Mesenchymal stem cell (in vitro differentiated cells and primary cell): ENCODE results near the gene CNTNAP2.

Experiments
- DNase-seq: peaks from one replicate; pipeline ENCODE4 v3.0.0-alpha.2; 2013
- H2AFZ ChIP-seq: one replicate; pipeline ENCODE4 v1.6.1; 2013; ENCODE audit warnings: low read depth, mild to moderate bottlenecking, control low read depth, inconsistent platforms, low read length, moderate library complexity
- H2AK5ac ChIP-seq: 2 replicates; pipeline ENCODE4 v1.6.1; 2013; ENCODE audit warnings: low read length, moderate library complexity, mild to moderate bottlenecking, inconsistent platforms; ENCODE audit not compliant: severe bottlenecking
- H2BK120ac ChIP-seq: one replicate; pipeline ENCODE4 v1.6.1; 2013; ENCODE audit warnings: low read depth, mild to moderate bottlenecking, inconsistent platforms, low read length, moderate library complexity
- H2BK12ac ChIP-seq, 2 experiments: one replicate each; pipeline ENCODE4 v1.6.1; 2013; ENCODE audit warnings: inconsistent platforms in 2 of 2, low read length in 2 of 2, mild to moderate bottlenecking in 2 of 2, moderate library complexity in 2 of 2, control low read depth in 1 of 2
- H2BK15ac ChIP-seq: one replicate; pipeline ENCODE4 v1.6.1; 2013; ENCODE audit warnings: mild to moderate bottlenecking, low read depth, inconsistent platforms; ENCODE audit not compliant: poor library complexity, severe bottlenecking
- H2BK5ac ChIP-seq: 2 replicates; pipeline ENCODE4 v1.6.1; 2013; ENCODE audit warnings: low read depth, mild to moderate bottlenecking, low read length, control low read depth, inconsistent platforms; ENCODE audit not compliant: poor library complexity, severe bottlenecking
- H3K14ac ChIP-seq, 2 experiments: one replicate each; pipeline ENCODE4 v1.6.1; 2013; ENCODE audit warnings: inconsistent platforms in 2 of 2, low read length in 2 of 2, control low read depth in 1 of 2, mild to moderate bottlenecking in 1 of 2, moderate library complexity in 1 of 2
- H3K18ac ChIP-seq, 2 experiments: one replicate each; pipeline ENCODE4 v1.6.1; 2013; ENCODE audit warnings: inconsistent platforms in 2 of 2, low read length in 2 of 2, control low read depth in 1 of 2, low read depth in 1 of 2, mild to moderate bottlenecking in 1 of 2
- H3K23ac ChIP-seq, 2 experiments: one replicate each; pipeline ENCODE4 v1.6.1; 2013; ENCODE audit warnings: inconsistent platforms in 2 of 2, low read length in 2 of 2, mild to moderate bottlenecking in 2 of 2, moderate library complexity in 2 of 2, control low read depth in 1 of 2
- H3K27ac ChIP-seq: 2 replicates; pipeline ENCODE4 v1.5.1; 2013; ENCODE audit warnings: mild to moderate bottlenecking, moderate library complexity, low read length, control low read depth, inconsistent platforms; ENCODE audit not compliant: poor library complexity, severe bottlenecking
- H3K27me3 ChIP-seq, 2 experiments: 2 replicates each; pipeline versions ENCODE4 v1.6.1 to v1.7.0; 2013; ENCODE audit warnings: low read length in 2 of 2, mild to moderate bottlenecking in 2 of 2, moderate library complexity in 2 of 2, control low read depth in 1 of 2, inconsistent platforms in 1 of 2; ENCODE audit not compliant: control insufficient read depth in 1 of 2, insufficient read depth in 1 of 2
- H3K36me3 ChIP-seq, 2 experiments: 2 replicates each; pipeline versions ENCODE4 v1.6.1 to v1.7.0; 2013; ENCODE audit warnings: low read length in 2 of 2, control low read depth in 1 of 2, inconsistent platforms in 1 of 2, low read depth in 1 of 2, mild to moderate bottlenecking in 1 of 2; ENCODE audit not compliant: insufficient read depth in 2 of 2, control insufficient read depth in 1 of 2
- H3K4ac ChIP-seq, 2 experiments: one replicate each; pipeline ENCODE4 v1.6.1; 2013; ENCODE audit warnings: inconsistent platforms in 2 of 2, low read length in 2 of 2, mild to moderate bottlenecking in 2 of 2, moderate library complexity in 2 of 2, control low read depth in 1 of 2, low read depth in 1 of 2
- H3K4me1 ChIP-seq: 2 replicates; pipeline ENCODE4 v1.6.1; 2013; ENCODE audit warnings: low read depth, low read length, control low read depth; ENCODE audit not compliant: control insufficient read depth, insufficient read depth
- H3K4me2 ChIP-seq: 2 replicates; pipeline ENCODE4 v1.6.1; 2013; ENCODE audit warnings: low read length, mild to moderate bottlenecking, inconsistent platforms; ENCODE audit not compliant: poor library complexity, severe bottlenecking
- H3K4me3 ChIP-seq, 2 experiments: 2 replicates each; pipeline versions ENCODE4 v1.5.1 to v1.7.0; 2013; ENCODE audit warnings: low read length in 2 of 2, mild to moderate bottlenecking in 2 of 2, control low read depth in 1 of 2, low read depth in 1 of 2; ENCODE audit not compliant: insufficient read depth in 1 of 2
- H3K79me1 ChIP-seq: replicated peaks from 2 replicates; pipeline ENCODE4 v1.6.1; 2013; ENCODE audit warnings: mild to moderate bottlenecking, control low read depth, low read length, inconsistent platforms; ENCODE audit not compliant: poor library complexity, severe bottlenecking
- H3K9ac ChIP-seq: 2 replicates; pipeline ENCODE4 v1.7.0; 2013; ENCODE audit warnings: mild to moderate bottlenecking, low read length, moderate library complexity
- H3K9me3 ChIP-seq: 2 replicates; pipeline ENCODE4 v1.7.0; 2013; ENCODE audit warnings: mild to moderate bottlenecking, low read length; ENCODE audit not compliant: control insufficient read depth
- H4K8ac ChIP-seq: one replicate; pipeline ENCODE4 v1.6.1; 2013; ENCODE audit warnings: inconsistent platforms, mild to moderate bottlenecking, low read length, moderate library complexity
- H4K91ac ChIP-seq: one replicate; pipeline ENCODE4 v1.6.1; 2013; ENCODE audit warnings: mild to moderate bottlenecking, low read length, inconsistent platforms
- WGBS: methylation state at CpG from one replicate; pipeline ENCODE4 v1.1.7; 2013; ENCODE audit warnings: mixed read lengths; 5-methylcytosine and 5-hydroxymethylcytosine counted together

The CNTNAP2 gene

DNA sequence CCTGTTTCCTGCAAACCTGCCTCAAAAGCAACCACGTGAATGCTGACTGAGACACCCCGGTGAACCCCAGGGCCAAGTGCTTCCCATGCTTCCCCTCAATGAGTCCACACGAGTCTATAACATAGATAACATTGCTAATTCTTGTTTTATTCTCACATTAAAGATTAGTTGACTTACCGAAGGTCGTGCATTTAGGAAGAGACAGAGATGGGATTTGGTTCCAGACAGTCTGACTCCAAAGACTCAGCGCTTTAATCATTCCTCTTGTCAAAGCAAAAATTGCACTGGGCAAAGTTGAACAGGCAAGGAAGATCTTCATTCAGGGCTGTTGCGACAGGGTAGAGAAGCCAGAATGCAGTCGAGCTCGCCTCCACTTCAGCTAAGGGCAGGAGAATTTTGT, 2038.4 kb downstream of the CNTNAP2 start:
- H2AFZ ChIP-seq, result no peak overlapping the region
- no peak overlapping the region for H3K4me2 ChIP-seq
- H2BK12ac ChIP-seq, result no peak overlapping the region
- H3K9me3 ChIP-seq, result no peaks in the 10 kb centered on the region
- WGBS, result 75% methylated on average over 7 of the region's 9 CpGs
- peaks cover 3% of the 10 kb centered on the region for H3K4me1 ChIP-seq
- H3K27ac ChIP-seq, result no peak overlapping the region
- H3K23ac ChIP-seq, result no peak overlapping the region
- no peak overlapping the region for H2BK5ac ChIP-seq
- no peak overlapping the region for H3K4me3 ChIP-seq
- H2AK5ac ChIP-seq, result no peak overlapping the region
- no peaks in the 10 kb centered on the region for H3K27me3 ChIP-seq
- H3K9ac ChIP-seq, result no peak overlapping the region
- DNase-seq, result no peak
- H2BK120ac ChIP-seq, result no peak overlapping the region
- no peak overlapping the region for H4K91ac ChIP-seq
- H3K18ac ChIP-seq, result no peak overlapping the region
- no peak overlapping the region for H3K14ac ChIP-seq
- H2BK15ac ChIP-seq, result no peak overlapping the region
- H3K36me3 ChIP-seq, result no peaks in the 10 kb centered on the region
- no peak overlapping the region for H4K8ac ChIP-seq
- no peak overlapping the region for H3K4ac ChIP-seq
- no peaks in the 10 kb centered on the region for H3K79me1 ChIP-seq

- no peak for DNase-seq
- Histone ChIP-seq H2BK12ac (no peak overlapping the region), H3K27me3 (no peaks in the 10 kb centered on the region), H3K4me1 (peaks cover 3% of the 10 kb centered on the region), H3K79me1 (no peaks in the 10 kb centered on the region), H3K4ac (no peak overlapping the region), H4K91ac (no peak overlapping the region), H3K4me3 (no peak overlapping the region), H2BK15ac (no peak overlapping the region), H3K9ac (no peak overlapping the region), H3K9me3 (no peaks in the 10 kb centered on the region), H3K14ac (no peak overlapping the region), H3K4me2 (no peak overlapping the region), H2AFZ (no peak overlapping the region), H3K27ac (peak overlapping the region; percentile 4), H2BK120ac (no peak overlapping the region), H3K23ac (no peak overlapping the region), H3K18ac (no peak overlapping the region), H2BK5ac (no peak overlapping the region), H2AK5ac (no peak overlapping the region), H4K8ac (no peak overlapping the region), H3K36me3 (no peaks in the 10 kb centered on the region)
- WGBS, result 71% methylated on average over 8 of the region's 8 CpGs
Observed at GRCh38 chr7:148155826-148156225, 2039.2 kb downstream of the CNTNAP2 start.

- H3K18ac ChIP-seq, result no peak overlapping the region
- peaks cover 3% of the 10 kb centered on the region for H3K4me1 ChIP-seq
- no peak overlapping the region for H2BK12ac ChIP-seq
- no peaks in the 10 kb centered on the region for H3K36me3 ChIP-seq
- no peak overlapping the region for H3K14ac ChIP-seq
- no peak overlapping the region for H3K27ac ChIP-seq
- no peak overlapping the region for H4K8ac ChIP-seq
- H3K4me2 ChIP-seq, result no peak overlapping the region
- 54% methylated on average over 6 of the region's 6 CpGs for WGBS
- no peak overlapping the region for H2BK15ac ChIP-seq
- H2AFZ ChIP-seq, result no peak overlapping the region
- H2BK5ac ChIP-seq, result no peak overlapping the region
- no peak overlapping the region for H3K4me3 ChIP-seq
- no peak overlapping the region for H4K91ac ChIP-seq
- H3K9me3 ChIP-seq, result no peaks in the 10 kb centered on the region
- H3K23ac ChIP-seq, result no peak overlapping the region
- no peaks in the 10 kb centered on the region for H3K27me3 ChIP-seq
- DNase-seq, result peak; percentile 51
- H2BK120ac ChIP-seq, result no peak overlapping the region
- H3K79me1 ChIP-seq, result no peaks in the 10 kb centered on the region
- H3K9ac ChIP-seq, result no peak overlapping the region
- H2AK5ac ChIP-seq, result no peak overlapping the region
- H3K4ac ChIP-seq, result no peak overlapping the region
Observed at GRCh38 chr7:148156233-148156632, 2039.6 kb downstream of the CNTNAP2 start.

GRCh38 chr7:148159331-148159730, 2042.7 kb downstream of the CNTNAP2 start:
- Histone ChIP-seq H4K91ac (no peak overlapping the region), H3K36me3 (no peaks in the 10 kb centered on the region), H2BK15ac (no peak overlapping the region), H3K9me3 (no peaks in the 10 kb centered on the region), H3K23ac (no peak overlapping the region), H2AFZ (no peak overlapping the region), H3K4ac (no peak overlapping the region), H3K14ac (no peak overlapping the region), H3K9ac (no peak overlapping the region), H3K27me3 (no peaks in the 10 kb centered on the region), H3K79me1 (no peaks in the 10 kb centered on the region), H2BK12ac (no peak overlapping the region), H3K4me1 (peaks cover 3% of the 10 kb centered on the region), H2BK5ac (no peak overlapping the region), H3K4me3 (no peak overlapping the region), H3K18ac (no peak overlapping the region), H4K8ac (no peak overlapping the region), H2AK5ac (no peak overlapping the region), H2BK120ac (no peak overlapping the region), H3K27ac (no peak overlapping the region), H3K4me2 (no peak overlapping the region)
- 81% methylated on average over 3 of the region's 4 CpGs for WGBS
- DNase-seq, result no peak
